UCSD-AML1 (cell line): Measurements from ENCODE around the gene C1orf56.
A peak's percentile ranks its signal among the peaks of the same experiment; 100 is the strongest.

Experiments
- DNase-seq: peaks from one replicate; lab custom pipeline; 2025; ENCODE audit not compliant: unreplicated experiment; lab: John Stamatoyannopoulos, UW

Gene C1orf56

GRCh38 chr1:151047591-151047924, at the start of gene C1orf56:
Gene C1orf56 (plus strand): TSS chr1:151047751. CDS start chr1:151047848, 97 bp downstream.
- DNase-seq: no peak

GRCh38 chr1:150997949-150998348, 49.6 kb upstream of the C1orf56 start:
- DNase-seq: no peak

- DNase-seq: peak; percentile 59
These were observed 48.4 kb upstream of the C1orf56 start for GRCh38 chr1:150999051-150999674.

- no peak for DNase-seq
These were observed 47.6 kb upstream of the C1orf56 start for GRCh38 chr1:150999926-151000325.

- DNase-seq: no peak
These were observed 47.1 kb upstream of the C1orf56 start for GRCh38 chr1:151000408-151000807.

GRCh38 chr1:151001602-151002001, 45.9 kb upstream of the C1orf56 start:
- no peak for DNase-seq

GRCh38 chr1:151002051-151002450, 45.5 kb upstream of the C1orf56 start:
- no peak for DNase-seq

- no peak for DNase-seq
These were observed 44.9 kb upstream of the C1orf56 start for GRCh38 chr1:151002611-151003010.

GRCh38 chr1:151003180-151003579, 44.4 kb upstream of the C1orf56 start:
- DNase-seq: no peak

GRCh38 chr1:151005729-151006319, 41.7 kb upstream of the C1orf56 start:
- no peak for DNase-seq

GRCh38 chr1:151006327-151007052, 41.1 kb upstream of the C1orf56 start, which contains the start of gene MINDY1:
Gene MINDY1 (minus strand): TSS chr1:151006902. CDS start chr1:151002617, 4,285 bp downstream.
- DNase-seq: peak; percentile 64

GRCh38 chr1:151007853-151008243, 39.7 kb upstream of the C1orf56 start:
- no peak for DNase-seq

GRCh38 chr1:151008244-151009205, 39.0 kb upstream of the C1orf56 start, which contains the start of gene PRUNE1:
Gene PRUNE1 (plus strand): TSS chr1:151008449. CDS start chr1:151008633, 184 bp downstream.
- peak; percentile 98 for DNase-seq

- no peak for DNase-seq
These were observed 38.4 kb upstream of the C1orf56 start for GRCh38 chr1:151009206-151009587.

GRCh38 chr1:151009674-151010345, 37.7 kb upstream of the C1orf56 start:
- no peak for DNase-seq

GRCh38 chr1:151010346-151010726, 37.2 kb upstream of the C1orf56 start:
- no peak for DNase-seq

- peak; percentile 22 for DNase-seq
These were observed 36.2 kb upstream of the C1orf56 start for GRCh38 chr1:151011154-151011850.

- DNase-seq: no peak
These were observed 34.7 kb upstream of the C1orf56 start for GRCh38 chr1:151012684-151013471.

- peak; percentile 18 for DNase-seq
These were observed 34.0 kb upstream of the C1orf56 start for GRCh38 chr1:151013518-151013917.
